Activated CD8-positive, alpha-beta memory T cell treated with anti-CD3 and anti-CD28 coated beads, Interleukin-2, amount 10 ng/mL, durations not matched to agents 7 days and 5 days (primary cell): Measurements from ENCODE around the gene TAF1B. TPM values are rescaled to one million over a fixed set of nuclear protein-coding genes. Genes with fewer than 3 reads are reported as not detected.

ENCODE experiments used
- ATAC-seq: fragments of 150-1000 bp; cut with Tn5 transposase; one replicate; pipeline ENCODE4 v1.10.0; 2021; ENCODE audit warnings: moderate library complexity
- CTCF ChIA-PET: fragments of 350-600 bp; sonication (Branson Sonifier 250); formaldehyde crosslinking; loops from one replicate; lab custom pipeline; 2021; ENCODE audit warnings: antibody characterized with exemption; lab: Charles Lee
- DNase-seq: peaks from one replicate; pipeline ENCODE4 v3.0.0-alpha.2; 2020
- H3K27ac Mint-ChIP-seq: one replicate; pipeline ENCODE4 v1.8.0; 2021; ENCODE audit warnings: mild to moderate bottlenecking, mixed read lengths
- H3K27me3 Mint-ChIP-seq: one replicate; pipeline ENCODE4 v1.8.0; 2021; ENCODE audit warnings: mixed read lengths
- H3K36me3 Mint-ChIP-seq: one replicate; pipeline ENCODE4 v1.8.0; 2021; ENCODE audit warnings: mild to moderate bottlenecking, mixed read lengths
- H3K4me1 Mint-ChIP-seq: one replicate; pipeline ENCODE4 v1.8.0; 2021; ENCODE audit warnings: mixed read lengths
- H3K4me3 Mint-ChIP-seq: one replicate; pipeline ENCODE4 v1.8.0; 2021; ENCODE audit warnings: mild to moderate bottlenecking, moderate library complexity, mixed read lengths
- H3K9me3 Mint-ChIP-seq: one replicate; pipeline ENCODE4 v1.8.0; 2022; ENCODE audit warnings: low read depth, mixed read lengths
- total RNA-seq, 2 experiments: library from RNA; stranded (reverse); gene quantifications; one replicate each; pipeline ENCODE4 v1.2.3, GENCODE V29; 2021

The TAF1B gene
- total RNA-seq, 2 experiments from 2014 or later: 29.5 to 31.2 TPM

- Mint-ChIP-seq H3K36me3 (no peaks in the 10 kb centered on the region), H3K4me1 (peaks cover 9% of the 10 kb centered on the region), H3K9me3 (no peaks in the 10 kb centered on the region), H3K4me3 (no peak overlapping the region), H3K27ac (no peak overlapping the region), H3K27me3 (peaks cover 58% of the 10 kb centered on the region)
- ATAC-seq: no peak
- CTCF ChIA-PET: no interaction called here
- no peak for DNase-seq
Measured at GRCh38 chr2:9946818-9947217, 103.5 kb downstream of the TAF1B start.

- ATAC-seq (no peak), DNase-seq (no peak)
- Mint-ChIP-seq H3K4me3 (no peak overlapping the region), H3K4me1 (peaks cover 12% of the 10 kb centered on the region), H3K36me3 (no peaks in the 10 kb centered on the region), H3K27ac (no peak overlapping the region), H3K27me3 (peaks cover 70% of the 10 kb centered on the region), H3K9me3 (no peaks in the 10 kb centered on the region)
- CTCF ChIA-PET: interaction anchor here (0.6 to 2.1 kb wide), 3 partner anchors 19 to 527 kb away, joined by 3 to 7 read pairs (median 3); no protein-coding TSS in a partner anchor
Measured at GRCh38 chr2:9948721-9949120, 105.4 kb downstream of the TAF1B start.

- no peak overlapping the region for H3K27ac Mint-ChIP-seq
- peaks cover 12% of the 10 kb centered on the region for H3K4me1 Mint-ChIP-seq
- ATAC-seq (no peak), DNase-seq (no peak)
- H3K9me3 Mint-ChIP-seq: no peaks in the 10 kb centered on the region
- peak overlapping the region; percentile 63 for H3K4me3 Mint-ChIP-seq
- no peaks in the 10 kb centered on the region for H3K36me3 Mint-ChIP-seq
- H3K27me3 Mint-ChIP-seq: peaks cover 74% of the 10 kb centered on the region
- CTCF ChIA-PET: interaction anchor here (0.6 to 2.1 kb wide), 5 partner anchors 20 to 527 kb away, joined by 3 to 7 read pairs (median 3); no protein-coding TSS in a partner anchor
Measured at GRCh38 chr2:9949239-9949991, 106.1 kb downstream of the TAF1B start.

- H3K4me3 Mint-ChIP-seq: peak overlapping the region; percentile 63
- CTCF ChIA-PET: interaction anchor here (0.7 to 0.8 kb wide), 2 partner anchors 136 to 151 kb away, joined by 3 read pairs; no protein-coding TSS in a partner anchor
- peaks cover 12% of the 10 kb centered on the region for H3K4me1 Mint-ChIP-seq
- no peak for ATAC-seq
- DNase-seq: no peak
- H3K9me3 Mint-ChIP-seq: no peaks in the 10 kb centered on the region
- no peaks in the 10 kb centered on the region for H3K36me3 Mint-ChIP-seq
- H3K27ac Mint-ChIP-seq: no peak overlapping the region
- H3K27me3 Mint-ChIP-seq: peaks cover 74% of the 10 kb centered on the region
Measured at GRCh38 chr2:9949992-9950520, 106.8 kb downstream of the TAF1B start.

- peak overlapping the region; percentile 63 for H3K4me3 Mint-ChIP-seq
- no peaks in the 10 kb centered on the region for H3K36me3 Mint-ChIP-seq
- CTCF ChIA-PET: interaction anchor here (0.7 kb wide), 1 partner anchor 137 kb away, joined by 3 read pairs; no protein-coding TSS in a partner anchor
- peaks cover 71% of the 10 kb centered on the region for H3K27me3 Mint-ChIP-seq
- no peak overlapping the region for H3K27ac Mint-ChIP-seq
- DNase-seq: peak; percentile 56
- peaks cover 12% of the 10 kb centered on the region for H3K4me1 Mint-ChIP-seq
- no peaks in the 10 kb centered on the region for H3K9me3 Mint-ChIP-seq
- ATAC-seq: peak; percentile 44
Measured at GRCh38 chr2:9950521-9951271, 107.4 kb downstream of the TAF1B start.

- Mint-ChIP-seq H3K27ac (no peak overlapping the region), H3K4me1 (peaks cover 12% of the 10 kb centered on the region), H3K36me3 (no peaks in the 10 kb centered on the region), H3K4me3 (peak overlapping the region; percentile 63), H3K9me3 (no peaks in the 10 kb centered on the region), H3K27me3 (peaks cover 68% of the 10 kb centered on the region)
- CTCF ChIA-PET: no interaction called here
- DNase-seq (no peak), ATAC-seq (no peak)
Measured at GRCh38 chr2:9951272-9951521, 107.9 kb downstream of the TAF1B start.

GRCh38 chr2:9951522-9952285, 108.4 kb downstream of the TAF1B start, which contains the start of gene GRHL1:
TSS of gene GRHL1 (plus strand) at chr2:9951693. CDS start at chr2:9951834, 141 bp downstream.
- H3K27me3 Mint-ChIP-seq: peaks cover 67% of the 10 kb centered on the region
- peak; percentile 97 for ATAC-seq

GRCh38 chr2:9952286-9952737, 109.0 kb downstream of the TAF1B start:
- H3K4me3 Mint-ChIP-seq: peak overlapping the region; percentile 70

More at GRCh38 chr2:9951522-9952285, 108.4 kb downstream of the TAF1B start, which contains the start of gene GRHL1:
- Mint-ChIP-seq H3K27ac (no peak within 1 kb of the TSS), H3K9me3 (no peaks in the 10 kb centered on the region), H3K4me1 (peaks cover 14% of the 10 kb centered on the region), H3K36me3 (no peaks in the 10 kb centered on the region), H3K4me3 (peak within 1 kb of the TSS; percentile 70)
- CTCF ChIA-PET: interaction anchor here (1.6 kb wide), 1 partner anchor 33 kb away, joined by 5 read pairs; no protein-coding TSS in a partner anchor
- peak; percentile 92 for DNase-seq

GRCh38 chr2:9952856-9953503, 109.7 kb downstream of the TAF1B start:
- ATAC-seq: no peak
- no peak overlapping the region for H3K27ac Mint-ChIP-seq
- no peak overlapping the region for H3K4me3 Mint-ChIP-seq
- DNase-seq: no peak
- H3K36me3 Mint-ChIP-seq: no peaks in the 10 kb centered on the region
- peaks cover 14% of the 10 kb centered on the region for H3K4me1 Mint-ChIP-seq
- peaks cover 65% of the 10 kb centered on the region for H3K27me3 Mint-ChIP-seq
- CTCF ChIA-PET: interaction anchor here (1.6 kb wide), 1 partner anchor 31 kb away, joined by 5 read pairs; no protein-coding TSS in a partner anchor
- no peaks in the 10 kb centered on the region for H3K9me3 Mint-ChIP-seq

More at GRCh38 chr2:9952286-9952737, 109.0 kb downstream of the TAF1B start:
- Mint-ChIP-seq H3K9me3 (no peaks in the 10 kb centered on the region), H3K36me3 (no peaks in the 10 kb centered on the region), H3K27me3 (peaks cover 61% of the 10 kb centered on the region), H3K27ac (no peak overlapping the region), H3K4me1 (peaks cover 14% of the 10 kb centered on the region)
- CTCF ChIA-PET: interaction anchor here (1.6 kb wide), 1 partner anchor 32 kb away, joined by 5 read pairs; no protein-coding TSS in a partner anchor
- no peak for ATAC-seq
- DNase-seq: no peak

- Mint-ChIP-seq H3K27ac (no peak overlapping the region), H3K4me1 (peaks cover 14% of the 10 kb centered on the region), H3K9me3 (no peaks in the 10 kb centered on the region), H3K27me3 (peaks cover 62% of the 10 kb centered on the region), H3K4me3 (no peak overlapping the region), H3K36me3 (no peaks in the 10 kb centered on the region)
- ATAC-seq (no peak), DNase-seq (no peak)
- CTCF ChIA-PET: no interaction called here
Measured at GRCh38 chr2:9954136-9954535, 110.9 kb downstream of the TAF1B start.

GRCh38 chr2:9958057-9958456, 114.8 kb downstream of the TAF1B start:
- CTCF ChIA-PET: interaction anchor here (0.7 to 0.8 kb wide), 2 partner anchors 9 to 91 kb away, joined by 3 read pairs; no protein-coding TSS in a partner anchor
- DNase-seq (no peak), ATAC-seq (no peak)
- no peak overlapping the region for H3K4me3 Mint-ChIP-seq
- peaks cover 2% of the 10 kb centered on the region for H3K4me1 Mint-ChIP-seq
- H3K36me3 Mint-ChIP-seq: no peaks in the 10 kb centered on the region
- peaks cover 47% of the 10 kb centered on the region for H3K27me3 Mint-ChIP-seq
- H3K27ac Mint-ChIP-seq: no peak overlapping the region
- H3K9me3 Mint-ChIP-seq: no peaks in the 10 kb centered on the region

- H3K36me3 Mint-ChIP-seq: no peaks in the 10 kb centered on the region
- peaks cover 2% of the 10 kb centered on the region for H3K4me1 Mint-ChIP-seq
- ATAC-seq (no peak), DNase-seq (no peak)
- no peak overlapping the region for H3K27ac Mint-ChIP-seq
- H3K27me3 Mint-ChIP-seq: peaks cover 35% of the 10 kb centered on the region
- H3K9me3 Mint-ChIP-seq: no peaks in the 10 kb centered on the region
- CTCF ChIA-PET: no interaction called here
- H3K4me3 Mint-ChIP-seq: no peak overlapping the region
Measured at GRCh38 chr2:9959262-9959661, 116.0 kb downstream of the TAF1B start.
